HG03521 (cell line): ENCODE results near the gene HACD4.
A peak's percentile ranks its signal among the peaks of the same experiment; 100 is the strongest.

ENCODE experiments used
- ATAC-seq: cut with Tn5 transposase; IDR thresholded peaks from one replicate; pipeline ENCODE4 v1.9.1; 2021; ENCODE audit warnings: mild to moderate bottlenecking, moderate library complexity; ENCODE audit not compliant: unreplicated experiment

The HACD4 gene, protein sequence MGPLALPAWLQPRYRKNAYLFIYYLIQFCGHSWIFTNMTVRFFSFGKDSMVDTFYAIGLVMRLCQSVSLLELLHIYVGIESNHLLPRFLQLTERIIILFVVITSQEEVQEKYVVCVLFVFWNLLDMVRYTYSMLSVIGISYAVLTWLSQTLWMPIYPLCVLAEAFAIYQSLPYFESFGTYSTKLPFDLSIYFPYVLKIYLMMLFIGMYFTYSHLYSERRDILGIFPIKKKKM

DNA sequence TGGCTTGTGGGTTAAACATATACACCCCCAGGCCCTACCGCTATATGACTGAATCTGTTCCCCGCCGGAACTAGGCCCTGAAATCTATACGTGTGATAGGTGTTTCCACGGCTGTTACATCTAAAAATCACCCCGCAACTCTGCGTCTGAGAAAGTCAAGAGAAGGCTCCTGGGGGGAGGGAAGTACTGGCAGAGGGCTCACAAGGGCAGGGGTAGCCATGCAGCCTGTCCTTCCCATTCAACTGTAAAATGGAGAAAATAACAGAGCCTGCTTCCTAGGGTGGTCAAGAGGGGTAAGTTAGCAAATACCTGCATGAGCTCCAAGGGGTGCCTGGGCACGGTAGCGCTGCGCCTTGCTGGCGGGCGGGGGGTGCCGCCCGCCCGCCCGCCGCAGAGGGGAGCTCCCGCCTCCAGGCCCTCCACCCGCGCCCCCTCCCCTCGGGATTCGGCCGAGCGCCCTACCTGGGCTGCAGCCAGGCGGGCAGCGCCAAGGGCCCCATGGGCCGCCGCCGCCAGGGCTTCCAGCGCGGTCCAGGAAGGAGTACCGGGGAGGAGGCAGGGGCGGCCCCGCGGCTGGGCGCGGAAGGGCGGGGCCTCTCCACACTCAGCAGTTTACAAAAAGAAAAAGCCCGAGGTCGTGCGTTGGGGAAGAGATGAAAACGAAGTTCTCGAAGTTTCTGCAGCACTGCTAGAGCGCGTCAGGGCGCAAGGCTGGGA is at the start of gene HACD4:
HACD4 (minus strand) TSS at position 550 of the 717 bp plus-strand sequence; CDS start at position 500, 50 bp downstream.
- peak; percentile 75 for ATAC-seq

DNA sequence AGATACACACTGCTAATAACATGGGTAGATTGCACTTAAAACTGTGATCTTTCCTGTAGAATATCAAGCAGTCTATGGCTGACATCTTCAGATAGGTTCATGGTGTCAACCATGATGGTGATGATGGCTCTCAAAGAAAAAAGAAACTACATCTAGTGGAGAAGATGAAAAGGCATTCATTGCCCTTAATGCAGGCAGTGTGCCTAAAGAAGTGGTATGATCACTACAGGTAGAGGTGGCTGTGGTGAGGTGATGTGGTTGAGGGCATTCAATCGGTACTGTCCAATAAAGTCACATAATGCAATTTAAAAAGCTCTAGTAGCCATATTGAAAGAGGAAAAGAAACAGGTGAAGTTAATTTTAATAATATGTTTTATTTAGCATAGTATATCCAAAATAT is 49.4 kb upstream of the HACD4 start:
- ATAC-seq, result no peak

DNA sequence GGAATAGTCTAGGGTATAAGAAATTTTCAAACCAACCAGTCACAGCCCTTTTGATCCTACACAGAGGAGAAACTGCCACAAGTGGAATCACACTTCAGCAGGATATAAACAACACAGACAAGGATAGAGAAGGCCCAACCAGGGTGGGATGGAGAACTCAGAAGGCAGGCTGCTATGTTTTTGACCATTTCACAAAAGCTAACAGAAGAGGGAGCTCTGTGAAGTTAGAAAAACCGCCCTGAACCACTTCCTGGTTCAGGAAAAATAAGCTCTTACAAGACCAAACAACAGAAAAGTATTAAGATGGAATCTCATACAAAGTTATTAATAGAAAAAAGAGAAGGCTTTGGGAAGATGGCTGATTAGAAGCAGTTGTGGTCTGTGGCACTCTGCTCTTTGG is 47.3 kb upstream of the HACD4 start:
- ATAC-seq, result no peak

DNA sequence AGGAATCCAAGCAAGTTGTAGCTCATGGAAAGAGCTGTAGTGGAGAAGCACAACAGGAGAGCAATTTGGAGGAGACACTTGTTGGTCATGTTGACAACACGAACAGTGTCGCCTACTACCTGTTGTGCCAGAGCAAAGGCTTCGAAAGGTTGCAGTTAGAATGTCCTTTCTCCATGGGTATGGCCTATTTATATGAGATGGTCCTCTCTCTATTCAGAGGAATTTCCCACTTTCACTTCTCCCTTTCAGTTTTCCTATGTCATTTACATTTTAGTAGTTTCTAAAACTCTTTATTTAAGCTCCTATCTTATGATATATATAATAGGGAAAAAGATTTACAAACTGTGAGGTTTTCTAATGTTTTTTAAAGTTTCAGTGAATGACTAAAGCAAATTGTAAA is 46.3 kb upstream of the HACD4 start, which contains the start of gene IFNB1:
IFNB1 (minus strand) TSS at position 162 of the 400 bp plus-strand sequence; CDS start at position 89, 73 bp downstream.
- no peak for ATAC-seq

DNA sequence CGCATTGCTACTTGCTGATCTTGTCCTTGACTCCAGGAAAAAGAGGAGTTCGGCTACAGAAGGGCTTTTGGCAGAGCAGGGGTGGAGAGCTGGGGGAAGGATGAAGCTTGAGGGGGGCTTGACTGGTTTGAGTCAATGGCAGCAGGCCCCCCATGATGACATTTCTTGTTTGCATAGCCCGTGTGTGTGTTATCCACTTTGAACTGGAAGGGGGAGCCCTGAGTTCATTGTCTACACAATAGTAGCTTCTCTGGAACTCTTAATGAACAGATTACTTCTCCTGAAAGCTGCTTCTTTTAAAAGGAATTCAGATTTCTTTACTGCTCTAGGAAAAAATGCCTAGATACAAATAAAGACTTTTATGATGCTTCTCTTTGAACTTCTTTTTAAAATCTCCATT is 44.0 kb upstream of the HACD4 start:
- no peak for ATAC-seq

DNA sequence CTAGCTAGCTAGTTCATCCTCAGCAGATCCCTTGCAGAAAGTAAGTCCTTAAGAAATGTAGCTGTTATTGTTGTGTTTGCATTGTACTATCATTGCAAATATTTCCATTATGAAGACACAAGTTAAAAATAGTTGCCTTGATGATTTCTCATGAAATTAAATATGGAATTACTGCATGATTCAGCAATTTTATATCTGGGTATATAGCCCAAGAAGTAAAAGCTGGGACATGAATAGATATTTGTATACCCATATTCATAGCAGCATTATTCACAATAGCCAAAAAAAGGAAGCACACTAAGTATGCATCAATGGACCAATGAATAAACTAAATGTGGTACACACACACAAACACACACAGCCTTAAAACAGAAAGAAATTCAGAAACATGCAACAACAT is 39.5 kb upstream of the HACD4 start:
- ATAC-seq, result no peak

DNA sequence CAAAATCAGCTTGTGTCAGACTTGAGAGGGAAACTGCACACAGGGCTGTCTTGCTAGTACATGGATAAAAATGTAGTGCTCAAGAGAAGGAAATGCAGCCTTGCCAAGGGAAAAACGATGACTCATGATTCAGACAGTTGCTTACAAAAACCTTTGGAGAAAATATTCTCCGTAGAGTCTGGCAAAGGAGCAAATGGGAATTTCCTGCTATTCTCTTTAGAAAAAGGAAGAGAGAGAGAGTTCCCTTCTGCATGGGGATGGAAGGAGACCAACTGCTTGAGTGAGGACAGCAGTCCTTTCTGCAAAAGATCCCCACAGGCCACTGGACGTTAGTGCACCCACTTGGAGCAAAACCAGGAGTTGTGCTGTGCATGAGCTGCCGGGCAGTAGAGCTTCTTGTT is 38.7 kb upstream of the HACD4 start:
- ATAC-seq, result no peak

DNA sequence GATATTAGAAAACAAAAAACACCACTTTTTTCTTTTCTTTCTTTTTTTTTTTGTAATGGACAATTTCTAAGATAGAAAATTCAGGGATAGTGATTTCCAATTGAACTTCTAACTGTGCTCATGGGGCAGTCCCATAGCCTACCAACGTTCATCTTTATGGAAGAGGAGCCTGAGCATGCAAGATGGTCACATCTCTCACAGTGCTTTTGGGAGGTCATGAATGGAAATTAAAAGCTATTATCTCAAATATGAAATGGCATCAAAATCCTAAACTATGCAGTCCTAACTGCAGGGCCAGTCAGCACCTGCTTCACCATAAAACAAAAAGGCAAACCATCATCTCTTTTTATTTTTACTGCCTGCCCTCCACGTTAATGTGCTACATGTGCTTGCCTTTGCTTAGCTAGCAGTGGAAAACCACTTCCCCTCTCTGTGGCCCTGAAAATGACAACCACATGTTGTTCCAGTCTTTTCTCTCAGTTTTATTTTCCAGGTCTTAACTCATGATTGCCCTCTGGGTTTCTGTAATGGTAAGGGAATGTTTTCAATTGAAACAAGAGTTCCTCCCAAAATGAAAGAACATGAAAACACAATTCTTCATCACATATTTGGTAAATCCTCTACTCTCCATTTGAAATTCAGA is 29.6 kb upstream of the HACD4 start:
- ATAC-seq, result no peak

DNA sequence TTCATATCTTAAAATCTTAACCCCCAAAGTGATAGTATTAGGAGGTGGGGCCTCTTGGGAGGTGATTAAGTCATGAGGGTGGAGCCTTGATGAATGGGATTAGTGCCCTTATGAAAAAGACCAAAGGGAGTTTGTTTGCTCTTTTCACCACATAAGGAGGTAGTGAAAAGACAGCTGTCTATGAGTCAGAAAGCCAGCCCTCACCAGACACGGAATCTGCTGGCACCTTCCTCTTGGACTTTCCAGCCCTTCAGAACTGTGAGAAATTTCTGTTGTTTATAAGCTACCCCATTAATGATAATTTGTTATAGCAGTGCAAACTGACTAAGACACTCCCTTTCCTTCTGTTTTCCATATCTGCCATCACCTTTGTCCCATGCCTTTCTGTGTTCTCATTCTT is 25.5 kb upstream of the HACD4 start:
- no peak for ATAC-seq

DNA sequence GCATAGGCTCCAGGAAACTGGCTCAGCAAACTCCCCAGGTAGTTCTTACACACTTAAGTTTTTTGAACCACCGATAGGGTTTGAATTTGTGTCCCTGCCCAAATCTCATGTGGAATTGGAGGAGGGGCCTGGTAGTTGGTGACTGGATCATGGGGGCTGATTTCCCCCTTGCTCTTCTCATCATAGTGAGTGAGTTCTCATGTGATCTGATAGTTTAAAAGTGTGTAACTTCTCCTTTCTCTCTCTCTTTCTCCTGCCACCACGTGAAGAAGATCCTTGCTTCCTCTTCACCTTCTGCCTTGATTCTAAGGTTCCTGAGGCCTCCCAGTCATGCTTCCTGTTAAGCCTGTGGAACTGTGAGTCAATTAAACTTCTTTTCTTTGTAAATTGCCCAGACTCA is 22.4 kb upstream of the HACD4 start:
- no peak for ATAC-seq

DNA sequence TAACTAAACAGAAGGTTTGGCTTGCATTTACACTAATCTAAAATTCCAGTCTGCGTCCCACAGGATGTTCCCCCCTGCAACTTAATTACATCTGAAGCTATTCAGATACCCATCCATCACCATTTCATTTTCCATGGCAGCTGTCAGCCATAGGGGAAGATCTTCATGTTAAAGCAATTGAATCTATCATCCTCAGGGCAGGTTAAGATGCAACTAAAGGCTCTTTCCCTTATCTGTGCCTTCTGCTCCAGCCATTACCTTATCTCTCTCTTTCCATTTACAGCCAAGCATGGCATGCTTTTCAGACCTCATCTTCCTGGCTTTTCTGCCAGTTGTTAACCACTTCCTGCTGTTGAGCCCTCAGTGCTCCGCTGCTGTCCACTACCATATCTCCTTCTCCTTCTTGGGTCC is 15.8 kb upstream of the HACD4 start:
- ATAC-seq, result no peak

DNA sequence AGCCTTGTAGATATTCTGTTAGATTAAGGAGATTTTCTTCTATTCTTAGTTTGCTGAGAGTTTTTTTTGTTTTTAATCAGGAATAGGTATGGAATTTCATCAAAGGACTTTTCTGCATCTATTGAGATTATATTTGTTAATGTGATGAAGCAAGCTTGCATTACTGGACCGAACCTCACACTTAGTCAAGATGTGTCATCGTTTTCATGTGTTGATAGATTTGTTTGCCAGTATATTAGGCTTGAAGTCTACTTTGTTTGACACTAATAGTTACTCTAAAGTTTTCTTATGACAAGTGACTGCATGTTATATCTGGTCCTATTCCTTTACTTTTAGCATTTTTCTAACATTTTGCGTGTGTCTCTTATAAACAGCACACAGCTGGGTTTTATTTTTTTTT is 12.4 kb upstream of the HACD4 start:
- ATAC-seq, result no peak

DNA sequence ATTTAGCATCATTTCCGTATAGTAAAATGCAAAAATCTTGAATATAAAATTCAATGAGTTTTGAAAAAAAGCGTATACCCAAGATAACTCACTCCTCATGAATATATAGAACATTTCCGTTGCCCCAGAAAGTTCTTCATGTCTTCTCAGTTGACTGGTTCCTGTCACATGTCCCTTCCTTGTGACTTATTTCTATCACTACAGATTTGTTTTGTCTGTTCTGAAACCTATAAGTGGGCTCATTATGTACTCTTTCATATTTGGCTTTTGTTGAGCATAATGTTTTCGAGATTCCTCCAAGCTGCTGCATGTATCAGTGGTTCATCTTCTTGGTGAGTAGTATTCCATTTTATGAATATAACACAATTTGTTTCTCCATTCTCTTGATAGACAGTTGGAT is 11.0 kb upstream of the HACD4 start:
- ATAC-seq, result no peak

DNA sequence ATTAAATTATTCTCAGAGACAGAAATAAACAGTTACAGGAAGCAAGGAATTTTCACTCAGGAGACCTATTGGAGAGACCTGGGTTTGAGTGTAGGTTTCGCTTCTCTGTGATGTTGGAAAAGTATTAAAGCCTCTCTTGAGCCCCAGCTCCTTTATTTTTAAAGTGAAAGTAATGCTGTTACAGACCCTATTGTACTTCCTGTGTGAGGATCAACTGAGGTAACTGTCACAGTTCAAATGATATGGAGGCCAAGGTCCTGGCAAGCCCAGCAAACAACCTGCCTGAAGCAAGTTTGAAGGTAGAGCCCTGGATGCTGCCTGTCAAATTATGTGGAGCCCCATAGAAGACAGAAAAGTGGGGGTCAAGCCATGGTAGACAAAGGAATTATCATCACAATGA is 7.9 kb upstream of the HACD4 start:
- no peak for ATAC-seq

DNA sequence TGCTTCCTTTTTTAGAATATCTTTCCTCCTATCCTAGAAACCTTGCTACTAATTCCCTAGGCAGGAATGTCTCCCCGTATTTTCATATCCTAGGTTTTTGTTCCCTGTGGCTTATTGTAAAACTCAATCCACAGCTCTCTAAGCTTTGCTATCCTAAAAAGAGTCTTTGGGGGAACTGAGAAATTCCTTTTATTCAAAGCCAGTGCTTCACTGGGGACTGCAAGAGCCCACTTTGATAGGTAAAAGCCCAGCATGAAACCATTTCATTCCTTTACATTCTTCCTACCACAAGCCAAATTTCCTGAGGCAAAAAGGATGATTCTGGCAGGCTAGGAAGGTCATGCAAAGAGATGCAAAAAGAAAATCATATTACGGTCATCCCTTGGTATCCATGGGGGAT is 5.8 kb upstream of the HACD4 start:
- no peak for ATAC-seq

DNA sequence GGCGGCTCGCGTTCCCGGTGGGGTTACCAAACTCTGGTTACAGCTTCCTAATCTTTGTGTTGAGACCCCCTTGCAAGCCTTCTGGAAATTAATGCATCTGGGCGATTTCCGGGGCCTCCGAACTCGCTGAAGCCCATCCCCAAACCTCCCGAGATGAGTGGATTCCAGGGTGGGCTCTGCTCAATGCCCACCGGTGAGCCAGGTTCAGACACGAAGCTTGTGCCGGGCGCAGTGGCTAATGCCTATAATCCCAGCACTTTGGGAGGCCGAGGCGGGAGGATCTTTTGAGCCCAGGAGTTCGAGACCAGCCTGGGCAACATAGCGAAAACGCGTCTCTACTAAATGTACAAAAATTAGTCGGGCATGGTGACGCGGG is 356 bp upstream of the HACD4 start:
- no peak for ATAC-seq

DNA sequence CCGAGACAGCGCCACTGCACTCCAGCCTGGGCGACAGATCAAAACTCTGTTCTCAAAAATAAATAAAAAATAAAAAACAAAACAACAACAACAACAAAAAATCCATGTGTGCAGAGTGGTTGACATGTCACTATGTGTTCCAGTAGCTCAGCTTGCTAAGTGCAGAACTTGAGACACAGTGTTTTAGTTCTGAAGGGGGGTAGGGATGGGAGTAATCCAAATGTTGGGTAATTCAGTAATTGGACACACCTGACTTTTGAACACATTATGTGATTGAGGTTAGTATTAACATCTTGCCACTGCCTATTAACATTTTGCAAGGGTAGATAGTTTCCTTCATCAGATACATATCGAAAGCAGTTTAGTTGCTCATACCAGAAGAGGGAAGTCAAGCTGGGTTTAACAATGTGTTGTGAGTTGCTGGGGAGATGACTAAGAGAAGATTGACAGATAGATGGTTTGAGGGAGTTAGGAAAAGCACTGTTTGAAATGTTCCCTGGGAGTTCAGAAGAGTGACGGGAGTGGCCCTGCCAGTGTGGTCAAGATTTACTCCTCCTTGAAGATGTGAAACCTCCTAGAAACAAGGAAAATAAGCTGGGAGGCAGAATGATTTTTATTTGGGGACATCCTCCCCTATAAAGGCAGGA is 928 bp downstream of the HACD4 start:
- ATAC-seq, result peak; percentile 69

DNA sequence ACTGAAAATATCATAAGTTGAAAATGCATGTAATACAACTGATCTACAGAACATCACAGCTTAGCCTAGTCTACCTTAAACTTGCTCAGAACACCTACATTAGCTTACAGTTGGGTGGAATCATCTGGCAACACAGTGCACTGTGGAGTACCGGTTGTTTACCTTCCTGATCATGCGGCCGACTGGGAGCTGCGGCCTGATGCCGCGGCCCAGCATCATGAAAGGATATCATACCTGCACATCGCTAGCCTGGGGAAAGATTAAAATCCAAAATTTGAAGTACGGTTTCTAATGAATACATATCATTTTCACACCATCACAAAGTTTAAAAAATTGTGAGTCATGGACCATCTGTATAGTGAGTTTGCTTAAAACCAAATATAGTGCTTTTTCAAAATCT is 1.8 kb downstream of the HACD4 start:
- no peak for ATAC-seq

DNA sequence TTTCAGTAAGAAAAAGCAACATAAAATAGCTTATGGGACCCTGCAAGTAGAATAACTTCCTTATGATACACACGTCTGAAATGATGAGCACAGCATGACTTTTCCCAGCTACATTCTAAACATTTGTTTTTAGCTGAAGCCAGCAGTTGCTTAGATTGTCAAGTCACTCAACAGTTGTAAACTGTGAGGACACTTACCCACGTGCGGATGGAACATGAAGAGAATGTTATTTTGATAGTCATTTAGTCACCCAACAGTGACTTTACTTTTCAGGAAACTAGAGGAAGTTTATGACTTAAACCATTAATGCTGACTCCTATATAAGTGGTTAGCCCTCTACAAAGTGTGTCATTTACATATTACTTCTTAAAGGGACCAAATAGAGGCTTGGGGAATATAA is 3.0 kb downstream of the HACD4 start:
- no peak for ATAC-seq

DNA sequence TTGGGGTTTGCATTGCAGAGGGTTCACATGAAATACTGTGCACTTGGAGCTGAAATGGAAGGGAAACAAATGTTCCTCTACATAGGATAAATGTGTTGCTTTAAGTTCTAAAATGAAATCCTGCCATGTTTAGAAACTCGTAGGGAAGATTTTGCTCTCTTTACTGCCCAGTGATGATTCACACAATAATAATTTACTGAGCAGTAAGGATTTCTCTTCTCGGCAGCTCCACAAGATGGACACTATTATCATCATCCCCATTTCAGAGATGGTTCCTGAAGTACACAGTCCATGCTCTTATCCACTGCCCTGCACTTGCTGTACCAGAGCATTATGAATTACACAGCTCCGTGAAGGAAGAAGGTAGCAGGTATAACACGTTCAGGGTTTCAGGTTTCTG is 4.1 kb downstream of the HACD4 start:
- no peak for ATAC-seq

DNA sequence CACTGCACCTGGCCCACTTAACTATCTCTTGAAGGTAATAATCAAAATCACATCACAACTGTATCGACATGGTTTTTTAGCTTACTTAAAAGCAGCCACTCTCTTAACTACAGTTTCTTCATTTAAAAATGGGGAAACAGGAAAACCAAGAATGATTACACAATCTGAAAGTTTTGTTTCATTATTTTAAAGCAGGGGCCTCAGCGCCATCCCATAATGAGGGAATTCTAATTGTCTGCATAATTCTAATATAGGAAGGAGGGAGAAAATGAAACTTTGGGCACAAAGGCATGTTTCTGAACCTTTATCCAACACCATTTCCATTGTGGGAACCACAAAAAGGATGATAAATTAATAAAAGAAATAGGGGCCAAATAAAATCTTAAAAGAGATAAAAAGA is 7.6 kb downstream of the HACD4 start:
- no peak for ATAC-seq

DNA sequence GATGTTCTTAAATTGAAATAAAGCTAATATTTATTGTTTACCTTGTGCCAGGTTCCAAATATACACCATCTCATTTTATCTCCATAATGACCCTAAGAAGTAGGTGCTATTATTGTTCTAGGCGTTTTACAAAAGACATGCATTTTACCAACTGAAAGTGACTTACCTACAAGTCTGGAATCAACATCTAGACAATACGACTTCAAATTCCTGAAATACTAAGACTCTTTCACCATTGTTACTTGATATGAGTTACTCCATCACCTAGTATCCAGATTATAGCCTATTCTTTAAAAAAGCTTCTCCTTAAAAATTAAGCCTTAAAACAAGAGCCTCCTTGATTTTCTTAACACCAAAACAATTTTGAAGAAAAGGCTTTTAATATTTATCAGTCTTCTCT is 13.3 kb downstream of the HACD4 start:
- ATAC-seq, result no peak
